Spleen (tissue), 11 donors: ENCODE results near the gene PRKCB. TPM values are rescaled to one million over a fixed set of nuclear protein-coding genes. Genes with fewer than 3 reads are reported as not detected.

Experiments used
- DNase-seq: peaks from one replicate; pipeline ENCODE4 v3.0.0-alpha.2; 2020
- H3K27ac ChIP-seq, 8 donors: fragments of 200-600 bp; sonication (generic) in 7 of 8; 1 replicate in 4 of 8; 2 replicates in 4 of 8; pipeline versions ENCODE4 v1.5.0 to v1.8.0; 2016 to 2021; ENCODE audit warnings: inconsistent platforms in 4 of 8, mild to moderate bottlenecking in 4 of 8, moderate library complexity in 1 of 8
- H3K27me3 ChIP-seq, 7 donors: fragments of 200-600 bp; sonication (generic) in 6 of 7; replicated peaks in 1 of 7; 1 replicate in 4 of 7; 2 replicates in 3 of 7; pipeline versions ENCODE4 v1.5.0 to v1.8.0; 2016 to 2021; ENCODE audit warnings: inconsistent platforms in 3 of 7, mild to moderate bottlenecking in 1 of 7
- H3K36me3 ChIP-seq, 6 donors: fragments of 200-600 bp; sonication (generic) in 5 of 6; 1 replicate in 4 of 6; 2 replicates in 2 of 6; pipeline versions ENCODE4 v1.5.0 to v1.8.0; 2016 to 2021; ENCODE audit warnings: inconsistent platforms in 2 of 6
- H3K4me1 ChIP-seq, 6 donors: fragments of 200-600 bp; sonication (generic) in 5 of 6; 1 replicate in 3 of 6; 2 replicates in 3 of 6; pipeline versions ENCODE4 v1.5.0 to v1.8.0; 2016 to 2021; ENCODE audit warnings: inconsistent platforms in 3 of 6
- H3K4me3 ChIP-seq, 8 donors: fragments of 200-600 bp; sonication (generic) in 7 of 8; 1 replicate in 4 of 8; 2 replicates in 4 of 8; pipeline versions ENCODE4 v1.5.0 to v1.8.0; 2016 to 2021; ENCODE audit warnings: inconsistent platforms in 4 of 8, mild to moderate bottlenecking in 4 of 8, moderate library complexity in 2 of 8
- H3K9me3 ChIP-seq, 8 donors: fragments of 200-600 bp; sonication (generic) in 7 of 8; 1 replicate in 4 of 8; 2 replicates in 4 of 8; pipeline versions ENCODE4 v1.5.0 to v1.8.0; 2016 to 2021; ENCODE audit warnings: inconsistent platforms in 4 of 8
- CTCF ChIP-seq, 11 experiments: fragments of 200-600 bp in 7 of 11; fragments of 450-650 bp in 4 of 11; sonication (generic) in 4 of 11; IDR thresholded peaks in 8 of 11; conservative IDR thresholded peaks in 3 of 11; 1 replicate in 7 of 11; 2 replicates in 4 of 11; pipeline versions ENCODE4 v1.4.0 to v1.8.0; 2016 to 2021; ENCODE audit warnings: antibody characterized with exemption in 11 of 11, inconsistent platforms in 4 of 11, mild to moderate bottlenecking in 1 of 11
- POLR2A ChIP-seq, 3 donors: fragments of 450-650 bp; IDR thresholded peaks; one replicate each; pipeline ENCODE4 v1.5.1; 2017; ENCODE audit warnings: antibody characterized with exemption in 3 of 3, mild to moderate bottlenecking in 1 of 3
- POLR2AphosphoS5 ChIP-seq, 3 donors: sonication (generic); formaldehyde crosslinking; IDR thresholded peaks; one replicate each; pipeline ENCODE4 v1.5.1; 2017; ENCODE audit warnings: antibody characterized with exemption in 3 of 3
- WGBS, 5 donors: extraction: QIAGEN DNeasy Blood & Tissue Kit in 3 of 5; methylation state at CpG; one replicate each; pipeline versions ENCODE4 v1.1.5 to v1.1.7; 2013 to 2018; 5-methylcytosine and 5-hydroxymethylcytosine counted together
- intact Hi-C: fragments of 100-400 bp; cut with DNase I; formaldehyde crosslinking; loops from one replicate; pipeline ENCODE4 v1.15.0; 2023; ENCODE audit warnings: low total_unique reads
- polyA plus RNA-seq, 3 donors: library from polyadenylated mRNA; stranded (reverse); fragments of 200-250 nt; gene quantifications; one replicate each; pipeline ENCODE4 v1.2.1, GENCODE V29; 2013
- total RNA-seq, 7 donors: library from RNA; depleted of rRNA in 3 of 7; stranded (reverse); fragments of >200 nt in 3 of 7; fragmentation: NEBNext Ultra II Directional in 4 of 7; extraction: Animal tissue kit (Norgen Biotek cat#: 25700) in 4 of 7; gene quantifications; one replicate each; pipeline versions ENCODE4 v1.1.0 to v1.2.1, GENCODE V29; 2016 to 2021
- donor health status: healthy with polysubstance abuse.
- donor health status: DM: no; HTN: no; CAD: no; lungs with moderate emphysema.
- donor health status: DM: no; HTN: no; CAD: no.
- donor health status: Bipolar disorder and iron deficiency.
- donor health status: healthy.
- donor health status: DM: no; HTN: no; CAD: no.
- donor health status: DM: yes; HTN: yes; CAD: no.

PRKCB gene
- total and polyA plus RNA-seq, 10 donors: 33.8 to 284 (median 182) TPM

- H3K4me1 ChIP-seq: peaks cover 68 to 100% (median 93%) of the 10 kb centered on the region in 6 donors
- peak overlapping the region in 1 of 8 donors; percentile 30 for H3K4me3 ChIP-seq
- WGBS, 5 donors: 11 to 38% (median 22%) methylated on average over 1 of the region's 1 CpG
- intact Hi-C loops: no loop called here
- peak in 1 of 3 donors; percentile 29 for TF ChIP-seq POLR2AphosphoS5 (IDR thresholded peaks at IDR 0.05)
- no peak for TF ChIP-seq CTCF (IDR thresholded peaks at IDR 0.05 in 8 of 11, conservative IDR thresholded peaks at IDR 0.05 in 3 of 11)
- no peaks in the 10 kb centered on the region for H3K36me3 ChIP-seq
- H3K27me3 ChIP-seq: no peaks in the 10 kb centered on the region
- H3K9me3 ChIP-seq: no peaks in the 10 kb centered on the region
- H3K27ac ChIP-seq: peak overlapping the region in 7 of 8 donors; percentile 48 to 88 (median 74)
- no peak for DNase-seq
These were observed 22.8 kb downstream of the PRKCB start for GRCh38 chr16:23858542-23858941.

DNA sequence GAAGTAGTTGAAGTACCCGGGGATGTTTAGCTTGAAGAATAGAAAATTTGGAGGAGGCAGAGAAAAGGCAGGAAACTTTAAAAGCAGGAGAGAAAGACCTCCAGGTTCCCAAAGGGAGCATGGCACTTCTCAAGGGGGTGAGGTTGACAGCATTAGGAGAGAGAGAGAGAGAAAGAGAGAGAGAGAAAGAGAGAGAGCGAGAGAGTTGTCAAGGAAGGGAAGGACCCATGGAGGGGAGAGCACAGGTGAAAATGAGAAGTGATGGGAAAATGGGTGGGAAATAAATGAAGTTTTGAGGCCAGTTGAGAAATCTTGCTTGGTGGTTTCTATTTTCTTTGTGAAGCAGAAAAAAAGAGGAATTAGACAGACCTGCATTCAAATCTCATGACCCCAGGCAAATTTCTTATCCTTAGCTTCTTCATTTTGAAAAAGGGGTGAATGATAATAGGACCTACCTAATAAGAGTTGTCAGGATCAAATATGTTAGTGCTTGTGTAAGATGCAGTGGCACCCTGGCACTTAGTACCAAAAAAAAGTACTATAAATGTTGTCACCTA, 24.0 kb downstream of the PRKCB start:
- Histone ChIP-seq H3K27me3 (no peaks in the 10 kb centered on the region), H3K4me1 (peaks cover 76 to 100% (median 96%) of the 10 kb centered on the region in 6 donors), H3K36me3 (no peaks in the 10 kb centered on the region), H3K27ac (peak overlapping the region; percentile 35 to 88 (median 74)), H3K9me3 (no peaks in the 10 kb centered on the region), H3K4me3 (peak overlapping the region in 1 of 8 donors; percentile 30)
- intact Hi-C loops: no loop called here
- no peak for DNase-seq
- TF ChIP-seq POLR2AphosphoS5 (IDR thresholded peaks at IDR 0.05): no peak
- TF ChIP-seq POLR2A (IDR thresholded peaks at IDR 0.05): no peak
- TF ChIP-seq CTCF (IDR thresholded peaks at IDR 0.05 in 8 of 11, conservative IDR thresholded peaks at IDR 0.05 in 3 of 11): no peak
- 23 to 48% (median 38%) methylated on average over 2 of the region's 2 CpGs for WGBS, 5 donors

DNA sequence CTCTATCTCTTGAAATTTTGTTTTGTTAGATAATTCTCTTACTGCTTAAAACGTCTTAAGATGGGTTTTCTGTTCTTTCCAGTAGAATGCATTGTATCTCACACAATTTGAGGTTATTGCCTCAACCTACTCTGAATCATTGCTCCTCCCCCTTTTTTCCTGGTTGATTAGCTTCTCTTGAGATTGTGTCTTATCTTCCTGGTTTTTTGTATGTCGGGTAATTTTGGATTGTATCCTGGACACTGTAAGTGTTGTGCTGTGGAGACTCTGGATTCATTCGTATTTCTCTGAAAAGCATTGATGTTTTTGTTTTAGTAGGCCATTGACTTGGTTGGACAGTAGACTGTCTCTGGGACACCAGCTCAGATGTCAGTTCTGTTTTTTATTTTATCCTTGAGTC, 26.1 kb downstream of the PRKCB start:
- no peak overlapping the region for H3K4me3 ChIP-seq
- no peaks in the 10 kb centered on the region for H3K27me3 ChIP-seq
- H3K36me3 ChIP-seq: no peaks in the 10 kb centered on the region
- intact Hi-C loops: no loop called here
- no peak for TF ChIP-seq CTCF (IDR thresholded peaks at IDR 0.05 in 8 of 11, conservative IDR thresholded peaks at IDR 0.05 in 3 of 11)
- TF ChIP-seq POLR2AphosphoS5 (IDR thresholded peaks at IDR 0.05): no peak
- no peak for TF ChIP-seq POLR2A (IDR thresholded peaks at IDR 0.05)
- WGBS, 5 donors: 66 to 84% (median 70%) methylated on average over 3 of the region's 3 CpGs
- no peak for DNase-seq
- no peaks in the 10 kb centered on the region for H3K9me3 ChIP-seq
- peaks cover 69 to 100% (median 93%) of the 10 kb centered on the region in 6 donors for H3K4me1 ChIP-seq
- H3K27ac ChIP-seq: peak overlapping the region in 6 of 8 donors; percentile 31 to 88 (median 83)

- no peak for DNase-seq
- H3K27ac ChIP-seq: peak overlapping the region in 5 of 8 donors; percentile 12 to 88 (median 83)
- H3K36me3 ChIP-seq: no peaks in the 10 kb centered on the region
- TF ChIP-seq POLR2AphosphoS5 (IDR thresholded peaks at IDR 0.05) (no peak), POLR2A (IDR thresholded peaks at IDR 0.05) (no peak), CTCF (IDR thresholded peaks at IDR 0.05 in 8 of 11, conservative IDR thresholded peaks at IDR 0.05 in 3 of 11) (no peak)
- 73 to 84% (median 81%) methylated on average over 6 of the region's 6 CpGs for WGBS, 5 donors
- intact Hi-C loops: no loop called here
- peaks cover 62 to 100% (median 92%) of the 10 kb centered on the region in 6 donors for H3K4me1 ChIP-seq
- H3K4me3 ChIP-seq: no peak overlapping the region
- H3K9me3 ChIP-seq: no peaks in the 10 kb centered on the region
- H3K27me3 ChIP-seq: no peaks in the 10 kb centered on the region
These were observed 26.8 kb downstream of the PRKCB start for GRCh38 chr16:23862556-23862955.
